Endothelial cell of umbilical vein (primary cell): ENCODE results near the gene RAB40A. TPM values are rescaled to one million over a fixed set of nuclear protein-coding genes. Genes with fewer than 3 reads are reported as not detected.

Experiments used
- BruUV-seq: library from RNA; stranded (reverse); fragments of 400-500 nt; replicated peaks from 2 replicates; lab custom pipeline; 2021; lab: Mats Ljungman, UMichigan
- CTCF ChIA-PET: fragments of 300-600, 350-600 bp; sonication (Branson Sonifier 250); formaldehyde crosslinking; loops from one replicate; lab custom pipeline; 2021; ENCODE audit warnings: antibody characterized with exemption, inconsistent platforms; lab: Charles Lee
- POLR2A ChIA-PET: fragments of 300-600, 350-600 bp; sonication (Branson Sonifier 250); formaldehyde crosslinking; loops from one replicate; lab custom pipeline; 2021; ENCODE audit warnings: antibody characterized with exemption, inconsistent platforms; lab: Charles Lee
- DNase-seq: peaks from one replicate; pipeline ENCODE4 v3.0.0-alpha.2; 2011; ENCODE audit warnings: low read depth, low spot score
- FAIRE-seq: peaks from 2 replicates; lab custom pipeline; 2011; peaks lifted over from hg19 to GRCh38; lab: Jason Lieb, UNC
- H2AFZ ChIP-seq: 2 replicates; pipeline ENCODE4 v1.6.0; 2012; ENCODE audit warnings: low read depth, low read length, control low read depth, inconsistent platforms
- H3K27ac ChIP-seq: 2 replicates; pipeline ENCODE4 v1.5.1; 2011; ENCODE audit warnings: low read depth, mild to moderate bottlenecking, control low read depth, low read length, moderate library complexity; ENCODE audit not compliant: insufficient read depth
- H3K27me3 ChIP-seq, 2 experiments: 2 replicates each; pipeline versions ENCODE4 v1.6.0 to v1.6.1; 2011; ENCODE audit warnings: low read length in 2 of 2, mixed read lengths in 1 of 2; ENCODE audit not compliant: control insufficient read depth in 2 of 2, insufficient read depth in 2 of 2
- H3K36me3 ChIP-seq, 2 experiments: 2 replicates in 1 of 2; 3 replicates in 1 of 2; pipeline ENCODE4 v1.5.1; 2011; ENCODE audit warnings: low read length in 2 of 2, mild to moderate bottlenecking in 1 of 2, moderate library complexity in 1 of 2; ENCODE audit not compliant: control insufficient read depth in 2 of 2, insufficient read depth in 2 of 2; ENCODE audit errors: extremely low read depth in 1 of 2
- H3K4me1 ChIP-seq: 3 replicates; pipeline ENCODE4 v1.5.1; 2011; ENCODE audit warnings: mild to moderate bottlenecking, low read length; ENCODE audit not compliant: control insufficient read depth, insufficient read depth; ENCODE audit errors: extremely low read depth
- H3K4me2 ChIP-seq: 2 replicates; pipeline ENCODE4 v1.6.1; 2011; ENCODE audit warnings: low read length, control low read depth, mixed read lengths; ENCODE audit not compliant: insufficient read depth
- H3K4me3 ChIP-seq, 3 experiments: fragments of 200-600 bp in 1 of 3; sonication (generic), shearing (Covaris generic) in 1 of 3; replicated peaks in 1 of 3; 2 replicates each; pipeline ENCODE4 v1.5.1; 2011 to 2016; ENCODE audit warnings: control low read depth in 3 of 3, low read length in 3 of 3, mild to moderate bottlenecking in 2 of 3, inconsistent platforms in 1 of 3, low read depth in 1 of 3, moderate library complexity in 1 of 3; ENCODE audit not compliant: insufficient read depth in 1 of 3
- H3K79me2 ChIP-seq: 2 replicates; pipeline ENCODE4 v1.6.0; 2012; ENCODE audit warnings: low read length, inconsistent platforms; ENCODE audit not compliant: control insufficient read depth, insufficient read depth
- H3K9ac ChIP-seq: replicated peaks from 2 replicates; pipeline ENCODE3; 2011; ENCODE audit warnings: low read length, control low read depth; ENCODE audit not compliant: insufficient read depth; ENCODE audit errors: extremely low read depth
- H3K9me1 ChIP-seq: replicated peaks from 3 replicates; pipeline ENCODE4 v1.6.0; 2011; ENCODE audit warnings: mild to moderate bottlenecking, low read length; ENCODE audit not compliant: control insufficient read depth, insufficient read depth; ENCODE audit errors: extremely low read depth
- H3K9me3 ChIP-seq: replicated peaks from 2 replicates; pipeline ENCODE4 v1.5.1; 2012; ENCODE audit warnings: low read length, inconsistent platforms; ENCODE audit not compliant: control insufficient read depth, insufficient read depth
- H4K20me1 ChIP-seq: replicated peaks from 2 replicates; pipeline ENCODE3; 2011; ENCODE audit warnings: mild to moderate bottlenecking, low read length; ENCODE audit not compliant: control insufficient read depth, insufficient read depth; ENCODE audit errors: extremely low read depth
- CTCF ChIP-seq, 2 donors: IDR thresholded peaks; 1 replicate in 1 of 2; 2 replicates in 1 of 2; pipeline ENCODE4 v1.5.1; 2011; ENCODE audit warnings: low read length in 2 of 2, mild to moderate bottlenecking in 2 of 2, moderate library complexity in 2 of 2, control low read depth in 1 of 2, inconsistent platforms in 1 of 2, low read depth in 1 of 2; ENCODE audit not compliant: insufficient read depth in 1 of 2; ENCODE audit errors: extremely low read depth in 1 of 2
- EZH2 ChIP-seq: IDR thresholded peaks from 2 replicates; pipeline ENCODE4 v1.6.1; 2012; ENCODE audit warnings: borderline replicate concordance, low read depth, mild to moderate bottlenecking, moderate library complexity, low read length, inconsistent platforms; ENCODE audit not compliant: severe bottlenecking
- FOS ChIP-seq: IDR thresholded peaks from 2 replicates; pipeline ENCODE4 v1.6.1; 2011; ENCODE audit warnings: mild to moderate bottlenecking, low read length, moderate library complexity, borderline replicate concordance; ENCODE audit not compliant: insufficient read depth
- GATA2 ChIP-seq: IDR thresholded peaks from 2 replicates; pipeline ENCODE4 v1.7.0; 2011; ENCODE audit warnings: low read depth, mild to moderate bottlenecking, moderate library complexity, mixed read lengths, low read length; ENCODE audit not compliant: insufficient read length, insufficient read depth
- JUN ChIP-seq: IDR thresholded peaks from 2 replicates; pipeline ENCODE4 v1.6.1; 2011; ENCODE audit warnings: borderline replicate concordance, low read depth; ENCODE audit not compliant: insufficient read length, insufficient read depth
- MAX ChIP-seq: IDR thresholded peaks from 2 replicates; pipeline ENCODE4 v1.6.1; 2011; ENCODE audit not compliant: insufficient read depth, insufficient read length
- MYC ChIP-seq: IDR thresholded peaks from one replicate; pipeline ENCODE4 v1.6.1; 2011; ENCODE audit warnings: mild to moderate bottlenecking, low read depth, low read length
- POLR2A ChIP-seq: IDR thresholded peaks from 2 replicates; pipeline ENCODE4 v1.6.1; 2012; ENCODE audit warnings: low read depth, mild to moderate bottlenecking, control low read depth, low read length
- POLR2AphosphoS5 ChIP-seq: IDR thresholded peaks from 2 replicates; pipeline ENCODE4 v1.6.1; 2012; ENCODE audit warnings: low read depth, mild to moderate bottlenecking, control low read depth, low read length, moderate library complexity; ENCODE audit not compliant: insufficient read depth
- dilution Hi-C: fragments of 300-500 bp; cut with MboI; formaldehyde crosslinking; loops from one replicate; pipeline ENCODE4 v1.15.0; 2019; ENCODE audit warnings: low sequenced_read_pairs; ENCODE audit not compliant: extremely low pct_ligation_motif_present
- intact Hi-C: fragments of 100-400 bp; cut with micrococcal nuclease; formaldehyde crosslinking; loops from one replicate; pipeline ENCODE4 v1.10.0; 2022
- polyA plus RNA-seq, 4 experiments: library from polyadenylated mRNA; depleted of rRNA in 3 of 4; stranded (reverse) in 3 of 4; unstranded in 1 of 4; fragments of >200 nt; gene quantifications; 2 replicates each; pipeline versions ENCODE4 v1.2.1 to v1.2.3, GENCODE V29; 2011 to 2012; ENCODE audit warnings: missing spikeins in 1 of 4
- total RNA-seq: library from RNA; stranded (reverse); gene quantifications from 2 replicates; pipeline ENCODE4 v1.2.3, GENCODE V29; 2021

Gene RAB40A
- total and polyA plus RNA-seq, 2 donors (not counting 3 experiments of a cell fraction or from before 2014, with no cell fraction given): 0.30 to 0.58 TPM

- no peaks in the 10 kb centered on the region for H3K4me1 ChIP-seq
- ChIA-PET CTCF (no interaction called here), POLR2A (no interaction called here)
- H3K9me1 ChIP-seq: no peaks in the 10 kb centered on the region
- H2AFZ ChIP-seq: no peak overlapping the region
- FAIRE-seq: no peak
- no peak for DNase-seq
- intact Hi-C loops: no loop called here
- H3K4me2 ChIP-seq: no peak overlapping the region
- no peak overlapping the region for H3K9ac ChIP-seq
- no peaks in the 10 kb centered on the region for H4K20me1 ChIP-seq
- no peaks in the 10 kb centered on the region for H3K27me3 ChIP-seq
- no peaks in the 10 kb centered on the region for H3K79me2 ChIP-seq
- BruUV-seq: no TSS peak
- TF ChIP-seq POLR2AphosphoS5 (no peak), JUN (no peak), GATA2 (no peak), MAX (no peak), POLR2A (no peak), FOS (no peak), EZH2 (no peak)
- dilution Hi-C loops: no loop called here
- H3K4me3 ChIP-seq: no peak overlapping the region
- no peaks in the 10 kb centered on the region for H3K9me3 ChIP-seq
- no peak overlapping the region for H3K27ac ChIP-seq
- H3K36me3 ChIP-seq: no peaks in the 10 kb centered on the region
Observed at GRCh38 chrX:103520386-103520785, 1.1 kb upstream of the RAB40A start.

GRCh38 chrX:103518571-103518970, 718 bp downstream of the RAB40A start:
- H3K27ac ChIP-seq: no peak overlapping the region
- no peaks in the 10 kb centered on the region for H3K4me1 ChIP-seq
- no TSS peak for BruUV-seq
- no peaks in the 10 kb centered on the region for H3K9me1 ChIP-seq
- POLR2A ChIA-PET: no interaction called here
- no peaks in the 10 kb centered on the region for H4K20me1 ChIP-seq
- intact Hi-C loops: no loop called here
- dilution Hi-C loops: no loop called here
- FAIRE-seq (no peak), DNase-seq (no peak)
- no peaks in the 10 kb centered on the region for H3K36me3 ChIP-seq
- no peaks in the 10 kb centered on the region for H3K79me2 ChIP-seq
- CTCF ChIA-PET: no interaction called here
- H3K9me3 ChIP-seq: no peaks in the 10 kb centered on the region
- H3K4me3 ChIP-seq: no peak overlapping the region
- TF ChIP-seq CTCF (IDR thresholded peaks at IDR 0.05; ENCODE audit: extremely low read depth in 1 of 2, insufficient read depth in 1 of 2, low read depth in 1 of 2, low read length in 2 of 2) (no peak), MAX (no peak), FOS (no peak), POLR2A (no peak), JUN (no peak), EZH2 (no peak), MYC (no peak), GATA2 (no peak), POLR2AphosphoS5 (no peak)
- H3K9ac ChIP-seq: no peak overlapping the region
- H2AFZ ChIP-seq: no peak overlapping the region
- no peaks in the 10 kb centered on the region for H3K27me3 ChIP-seq
- H3K4me2 ChIP-seq: no peak overlapping the region
